CD4-positive, alpha-beta T cell treated with Interleukin-6 at 100 ng/mL for 8 hours (primary cell): ENCODE measurements around the gene SDCCAG8.

Source experiments
- DNase-seq: peaks from one replicate; pipeline ENCODE4 v3.0.0-alpha.2; 2020; ENCODE audit warnings: mixed read lengths, low spot score

Gene SDCCAG8

DNA sequence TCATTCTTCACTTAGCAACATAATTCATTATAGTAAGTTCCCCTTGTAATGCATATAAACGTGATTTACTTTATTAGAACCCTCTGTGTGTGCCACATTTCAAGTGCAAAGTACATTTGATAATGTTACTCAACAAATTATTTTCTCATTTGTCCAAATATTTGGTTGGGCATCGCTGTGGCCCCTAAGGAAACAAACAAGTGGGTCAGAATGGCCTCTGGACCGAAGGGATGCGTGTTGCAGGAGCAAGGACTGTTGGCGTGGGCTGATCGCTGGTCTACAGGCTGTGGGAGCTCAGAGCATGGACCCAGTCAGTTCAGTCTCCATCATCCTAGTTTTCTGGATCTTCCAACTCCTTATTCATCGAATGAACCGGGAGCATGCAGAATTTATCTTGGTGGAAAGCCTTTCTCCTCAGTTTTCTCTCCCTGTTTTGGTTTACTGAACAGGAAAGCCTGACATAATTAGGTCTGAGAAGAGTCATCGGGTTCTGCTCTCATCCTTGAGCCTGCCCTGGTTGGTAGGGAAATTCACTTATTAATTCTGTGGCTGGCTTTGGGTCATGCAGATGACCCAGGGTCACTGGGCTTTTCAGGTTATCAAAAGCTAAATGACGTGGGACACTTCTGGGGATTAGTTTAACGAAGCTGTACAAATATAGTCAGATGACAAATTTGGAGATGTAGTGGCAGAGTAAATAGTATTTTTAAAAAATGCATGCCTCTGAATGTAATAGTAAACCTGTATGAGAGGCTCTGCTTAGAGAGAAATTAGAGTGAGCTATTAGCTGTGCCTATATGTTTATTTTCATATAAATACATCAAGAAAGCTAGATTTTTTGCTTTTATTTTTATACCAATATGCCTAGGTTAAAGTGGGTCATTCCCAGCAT is 200.2 kb downstream of the SDCCAG8 start:
- no peak for DNase-seq

DNA sequence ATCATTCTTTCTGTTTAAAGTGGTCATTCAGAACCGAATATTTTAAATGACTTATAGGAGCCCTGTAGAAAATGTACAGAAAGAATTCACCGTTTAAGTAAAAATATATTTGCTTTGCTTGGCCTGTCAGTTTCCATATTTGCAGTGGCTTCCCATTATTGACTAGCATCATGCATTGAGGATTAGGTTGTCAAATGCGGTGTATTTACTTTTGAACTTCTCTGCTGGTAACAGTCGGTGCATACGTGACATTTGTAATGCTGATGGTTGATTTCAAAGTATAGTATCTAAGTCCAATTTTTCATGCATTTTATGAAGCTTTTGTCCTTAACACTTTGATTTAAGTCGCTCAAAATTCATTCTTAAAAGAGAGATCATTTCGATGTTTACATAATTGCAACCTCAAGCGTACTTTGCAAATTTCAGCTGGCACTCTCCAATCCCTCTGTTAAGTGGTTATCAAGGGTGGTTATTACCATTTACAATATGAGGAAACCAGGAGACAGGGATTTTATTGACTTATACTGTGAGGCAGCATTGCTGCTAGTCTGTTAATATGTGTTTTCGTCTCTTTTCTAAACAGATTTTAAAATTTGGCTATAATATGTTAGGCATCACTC is 201.6 kb downstream of the SDCCAG8 start:
- no peak for DNase-seq

- no peak for DNase-seq
These were observed 203.2 kb downstream of the SDCCAG8 start for GRCh38 chr1:243459059-243459458.

DNA sequence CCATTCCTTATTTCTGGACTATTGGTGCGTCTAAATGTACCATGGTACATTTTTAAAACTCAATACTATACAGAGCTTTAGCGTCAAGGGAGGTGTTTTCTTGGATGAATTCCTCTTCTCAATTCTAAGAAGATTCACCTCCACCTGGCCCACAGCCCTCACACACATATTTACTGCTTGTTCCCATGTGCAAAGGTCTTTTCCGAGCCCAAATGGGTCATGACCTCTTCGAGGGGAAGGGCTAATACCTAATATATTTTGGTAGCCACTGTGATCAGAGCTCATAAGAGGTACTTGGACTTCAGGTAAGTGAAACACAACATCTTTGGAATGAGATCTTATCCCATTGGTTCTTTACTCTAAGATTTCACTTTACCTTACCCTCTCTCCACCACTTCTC is 205.9 kb downstream of the SDCCAG8 start:
- no peak for DNase-seq

- DNase-seq: no peak
These were observed 207.3 kb downstream of the SDCCAG8 start for GRCh38 chr1:243462929-243463697.

DNA sequence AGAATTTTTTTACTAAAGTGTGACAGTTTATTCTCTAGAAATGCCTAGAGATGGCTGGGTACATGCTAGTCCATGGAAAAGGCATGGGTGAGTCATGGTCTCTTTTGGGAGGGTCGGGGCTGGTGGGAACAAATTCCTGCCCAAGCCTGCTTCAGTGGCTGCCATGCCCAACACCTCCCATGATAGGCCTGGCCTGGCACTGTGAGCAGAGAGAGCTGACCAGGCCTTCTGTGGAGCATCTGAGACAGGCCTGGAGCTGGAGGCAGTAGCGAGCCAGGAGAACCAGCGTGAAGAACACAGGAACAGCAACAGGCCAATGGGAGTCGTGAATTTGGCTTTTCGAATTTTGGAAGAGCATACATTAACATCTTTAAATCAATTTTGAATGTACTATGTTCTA is 209.2 kb downstream of the SDCCAG8 start:
- no peak for DNase-seq

- no peak for DNase-seq
These were observed 209.9 kb downstream of the SDCCAG8 start for GRCh38 chr1:243465738-243466137.

DNA sequence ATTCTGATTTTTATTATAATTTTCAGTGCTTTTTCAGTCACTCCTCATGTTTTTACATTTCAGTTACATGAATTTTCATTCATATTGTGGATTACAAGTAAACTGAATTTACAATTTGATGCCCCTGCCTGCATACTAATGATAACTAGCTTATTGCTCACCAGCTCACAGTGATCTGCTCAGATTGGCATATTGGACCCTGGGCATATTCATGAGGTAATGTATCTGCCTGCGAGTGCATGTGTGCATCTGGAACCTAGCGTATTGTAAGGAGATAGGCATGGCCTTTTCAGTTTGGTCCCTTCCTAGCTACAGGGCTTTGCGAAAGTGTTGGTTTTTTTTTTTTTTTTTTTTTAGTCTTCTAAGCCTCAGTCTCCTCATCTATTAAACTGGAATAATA is 213.7 kb downstream of the SDCCAG8 start:
- no peak for DNase-seq

- DNase-seq: no peak
These were observed 214.7 kb downstream of the SDCCAG8 start for GRCh38 chr1:243470502-243470901.

DNA sequence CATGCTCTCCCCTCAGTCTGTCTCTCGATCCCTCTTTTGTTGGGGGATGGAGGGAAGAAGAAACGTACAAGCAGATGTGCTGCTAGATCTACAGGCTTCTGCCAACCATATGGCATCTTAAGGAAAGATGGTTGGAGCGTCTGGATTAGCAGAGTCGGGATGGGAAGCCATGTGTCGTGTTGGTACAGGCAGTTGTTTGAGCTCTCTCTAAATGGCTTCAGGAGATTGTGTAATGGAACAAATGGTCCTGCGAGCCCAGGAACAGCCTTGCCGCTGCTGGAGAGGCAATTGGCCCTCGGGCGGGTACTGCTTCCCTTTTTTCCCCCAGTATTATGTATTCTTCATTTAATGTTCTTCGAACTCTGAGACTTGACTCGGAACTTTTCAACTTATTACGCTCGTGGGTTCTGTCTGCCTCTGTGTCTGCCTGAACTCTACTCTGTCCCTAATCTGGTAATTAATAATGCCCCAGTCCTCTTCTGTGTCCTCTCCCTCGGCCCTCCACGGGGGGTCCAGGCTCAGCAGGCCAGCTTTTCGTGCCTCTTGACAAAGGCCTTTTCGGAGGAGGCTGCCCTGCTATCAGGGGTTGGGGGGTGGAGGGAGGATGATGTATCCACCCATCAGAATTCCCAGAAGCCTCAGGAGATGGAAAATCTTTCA is 215.3 kb downstream of the SDCCAG8 start:
- DNase-seq: no peak

DNA sequence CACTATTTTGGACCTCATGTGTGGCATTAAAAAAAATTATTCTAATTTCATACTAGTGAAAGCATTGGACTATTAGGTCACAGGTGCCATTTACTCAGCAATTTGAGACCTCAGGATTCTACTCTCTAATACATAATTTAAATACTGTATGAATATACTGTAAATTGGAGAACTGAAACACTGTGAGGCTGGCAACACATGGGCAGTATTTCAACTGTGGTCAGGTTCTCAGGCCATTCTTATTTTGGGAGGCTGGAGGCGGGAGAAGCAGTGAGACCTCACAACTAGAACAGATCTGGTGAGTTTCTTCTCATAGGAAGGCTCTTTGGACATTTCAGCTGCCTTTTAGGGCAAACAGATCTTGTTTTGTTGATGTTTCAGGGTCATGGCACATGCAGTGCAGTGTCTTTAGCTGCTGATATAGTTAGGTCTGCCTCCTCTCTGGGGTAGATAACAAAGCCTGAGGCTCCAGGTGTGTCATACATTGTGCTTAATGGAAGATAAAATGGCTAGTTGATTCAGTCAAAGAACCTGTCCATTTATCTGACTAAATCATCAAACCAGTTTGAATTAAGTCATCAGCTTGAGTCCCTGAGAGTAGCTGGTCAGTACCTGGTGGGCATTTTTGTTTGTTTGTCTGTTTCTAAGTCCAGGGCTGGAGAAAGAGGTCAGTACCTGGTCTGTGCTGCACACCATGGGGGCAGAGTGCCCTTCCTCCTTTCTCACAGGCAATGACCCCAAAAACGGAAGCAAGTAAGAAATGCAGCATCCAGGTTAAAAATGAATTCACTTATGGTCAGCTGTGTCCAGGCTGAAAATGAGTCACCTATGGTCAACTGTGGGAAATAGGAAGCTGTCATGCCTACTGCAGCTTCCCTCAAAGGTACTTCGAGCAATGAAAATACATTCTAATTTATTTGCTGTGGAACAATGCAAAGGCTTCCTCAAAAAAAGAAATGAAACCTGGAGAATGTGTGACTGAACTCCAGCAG is 216.2 kb downstream of the SDCCAG8 start:
- no peak for DNase-seq

- no peak for DNase-seq
These were observed 217.6 kb downstream of the SDCCAG8 start for GRCh38 chr1:243473227-243474135.

DNA sequence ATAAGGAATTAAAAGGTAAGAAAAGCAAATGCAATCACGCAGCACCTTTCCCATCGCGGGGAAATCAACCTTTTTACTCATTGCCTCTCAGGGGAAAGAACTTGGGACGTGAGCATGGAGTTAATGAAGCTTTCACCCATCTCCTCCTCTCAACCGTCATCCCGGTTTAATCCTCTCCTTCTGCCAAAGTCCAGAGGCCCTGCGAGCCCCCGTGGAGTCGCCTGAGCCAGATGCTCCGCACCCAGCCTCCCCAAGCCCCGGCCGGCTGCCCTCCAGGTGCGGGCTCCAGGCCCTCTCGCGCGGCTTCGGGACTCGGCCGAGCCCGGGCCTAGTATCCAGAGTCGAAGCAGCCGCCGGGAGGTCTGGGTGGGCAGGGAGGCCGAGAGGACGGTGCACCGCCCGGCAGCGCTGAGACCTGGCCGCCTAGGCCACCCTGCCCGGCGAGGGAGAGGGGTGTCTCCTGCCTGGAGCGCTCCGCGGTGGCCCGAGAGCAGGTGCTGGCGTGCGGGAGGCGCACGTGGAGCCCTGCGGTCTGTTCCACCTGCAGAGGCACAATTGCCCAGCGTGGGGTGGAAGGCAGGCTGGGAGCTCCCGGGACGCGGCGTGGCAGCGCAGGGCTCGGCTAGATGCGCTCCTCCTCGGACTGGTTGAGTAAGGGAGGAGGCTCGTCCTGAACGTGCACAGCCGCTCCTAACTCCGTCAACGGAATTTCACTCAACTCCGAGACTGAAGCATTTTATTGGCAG is 218.5 kb downstream of the SDCCAG8 start:
- DNase-seq: no peak

DNA sequence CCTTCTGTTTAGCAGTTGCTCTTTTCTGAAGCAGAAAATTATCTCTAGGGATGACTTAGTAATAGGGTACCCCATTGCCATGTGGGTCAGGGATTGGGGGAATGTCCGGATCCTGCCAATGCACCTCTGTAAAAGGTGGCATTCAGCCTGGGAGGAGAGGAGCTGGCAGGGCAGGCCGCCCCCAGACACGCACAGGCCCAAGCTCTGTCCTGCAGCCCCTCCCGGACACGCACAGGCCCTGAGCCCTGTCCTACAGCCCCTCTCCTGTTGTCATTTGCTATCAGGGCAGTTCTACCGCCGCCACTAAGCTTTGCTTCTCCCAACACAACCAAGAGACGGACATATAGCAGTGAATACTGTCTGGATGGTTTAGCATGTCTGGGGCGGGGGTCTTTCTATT is 219.1 kb downstream of the SDCCAG8 start:
- DNase-seq: no peak

- DNase-seq: no peak
These were observed 220.1 kb downstream of the SDCCAG8 start for GRCh38 chr1:243475966-243476365.

GRCh38 chr1:243477731-243478290 is 222.0 kb downstream of the SDCCAG8 start:
- no peak for DNase-seq

DNA sequence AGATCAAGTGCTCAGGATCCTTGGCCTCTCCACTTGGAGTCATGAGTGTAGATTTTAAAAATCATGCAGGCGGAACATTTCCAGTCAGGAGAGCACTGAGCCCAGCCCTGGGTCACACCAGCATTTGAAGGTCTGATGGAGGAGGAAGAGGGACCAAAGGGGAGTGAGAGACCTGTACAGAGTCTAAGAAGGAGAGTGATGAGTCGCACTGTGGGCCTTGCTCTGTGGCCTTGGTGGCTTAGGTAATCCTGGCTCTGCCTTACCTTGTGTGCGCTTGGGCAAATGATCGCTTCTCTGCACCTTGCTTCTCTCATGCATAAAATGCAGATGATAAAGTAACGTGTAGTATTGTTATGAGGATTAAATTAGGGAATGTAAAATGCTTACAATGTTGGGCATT is 225.3 kb downstream of the SDCCAG8 start:
- no peak for DNase-seq

- DNase-seq: no peak
These were observed 226.5 kb downstream of the SDCCAG8 start for GRCh38 chr1:243482141-243483022.
